ENCODE results near the gene DSTN. TPM values are rescaled to one million over a fixed set of nuclear protein-coding genes. Genes with fewer than 3 reads are reported as not detected.
A peak's percentile ranks its signal among the peaks of the same experiment; 100 is the strongest.

DSTN gene
- total and polyA plus RNA-seq, 2 donors (not counting 3 experiments of a cell fraction or from before 2014, with no cell fraction given), result 66.1 to 300 TPM

GRCh38 chr20:17570347-17571152 lies 675 bp downstream of the DSTN start:
- Histone ChIP-seq H3K36me3 (ENCODE audit: control insufficient read depth in 2 of 2, extremely low read depth in 1 of 2, insufficient read depth in 2 of 2, low read length in 2 of 2) (no peaks in the 10 kb centered on the region), H3K4me2 (ENCODE audit: insufficient read depth, low read length) (peak overlapping the region; percentile 94), H3K27ac (ENCODE audit: insufficient read depth, low read depth, low read length) (peak overlapping the region; percentile 80), H2AFZ (ENCODE audit: low read depth, low read length) (peak overlapping the region; percentile 41), H3K79me2 (ENCODE audit: control insufficient read depth, insufficient read depth, low read length) (peaks cover 54% of the 10 kb centered on the region), H3K4me1 (ENCODE audit: control insufficient read depth, extremely low read depth, insufficient read depth, low read length) (peaks cover 23% of the 10 kb centered on the region), H3K9me3 (replicated peaks; ENCODE audit: control insufficient read depth, insufficient read depth, low read length) (no peaks in the 10 kb centered on the region), H3K4me3 (replicated peaks in 1 of 3; ENCODE audit: insufficient read depth in 1 of 3, low read depth in 1 of 3, low read length in 3 of 3) (peak overlapping the region; percentile 84 to 92 (median 88)), H4K20me1 (replicated peaks; ENCODE audit: control insufficient read depth, extremely low read depth, insufficient read depth, low read length) (no peaks in the 10 kb centered on the region), H3K27me3 (ENCODE audit: control insufficient read depth in 2 of 2, insufficient read depth in 2 of 2, low read length in 2 of 2) (no peaks in the 10 kb centered on the region), H3K9ac (replicated peaks; ENCODE audit: extremely low read depth, insufficient read depth, low read length) (peak overlapping the region; percentile 87), H3K9me1 (replicated peaks; ENCODE audit: control insufficient read depth, extremely low read depth, insufficient read depth, low read length) (no peaks in the 10 kb centered on the region)
- ChIA-PET CTCF (interaction anchor here (0.9 to 3.1 kb wide), 18 partner anchors 9 to 112 kb away, joined by 3 to 42 read pairs (median 7); partner anchors contain the start of genes BFSP1 and RRBP1), POLR2A (interaction anchor here (0.7 to 2.0 kb wide), 9 partner anchors 9 to 41 kb away, joined by 3 to 22 read pairs (median 5); partner anchors contain the start of gene BFSP1)
- DNase-seq (ENCODE audit: low read depth, low spot score) (peak; percentile 69), FAIRE-seq (peak; percentile 69)
- intact Hi-C loops (cut with micrococcal nuclease) (loop anchor here (1.0 to 2.0 kb wide), 3 partner anchors 66 to 401 kb away; partner anchors contain the start of gene RRBP1), dilution Hi-C loops (cut with MboI; ENCODE audit: extremely low pct_ligation_motif_present, low sequenced_read_pairs) (no loop called here)
- no peak for TF ChIP-seq MYC (IDR thresholded peaks at IDR 0.05; ENCODE audit: low read depth, low read length)
- TF ChIP-seq, protein P1, sequence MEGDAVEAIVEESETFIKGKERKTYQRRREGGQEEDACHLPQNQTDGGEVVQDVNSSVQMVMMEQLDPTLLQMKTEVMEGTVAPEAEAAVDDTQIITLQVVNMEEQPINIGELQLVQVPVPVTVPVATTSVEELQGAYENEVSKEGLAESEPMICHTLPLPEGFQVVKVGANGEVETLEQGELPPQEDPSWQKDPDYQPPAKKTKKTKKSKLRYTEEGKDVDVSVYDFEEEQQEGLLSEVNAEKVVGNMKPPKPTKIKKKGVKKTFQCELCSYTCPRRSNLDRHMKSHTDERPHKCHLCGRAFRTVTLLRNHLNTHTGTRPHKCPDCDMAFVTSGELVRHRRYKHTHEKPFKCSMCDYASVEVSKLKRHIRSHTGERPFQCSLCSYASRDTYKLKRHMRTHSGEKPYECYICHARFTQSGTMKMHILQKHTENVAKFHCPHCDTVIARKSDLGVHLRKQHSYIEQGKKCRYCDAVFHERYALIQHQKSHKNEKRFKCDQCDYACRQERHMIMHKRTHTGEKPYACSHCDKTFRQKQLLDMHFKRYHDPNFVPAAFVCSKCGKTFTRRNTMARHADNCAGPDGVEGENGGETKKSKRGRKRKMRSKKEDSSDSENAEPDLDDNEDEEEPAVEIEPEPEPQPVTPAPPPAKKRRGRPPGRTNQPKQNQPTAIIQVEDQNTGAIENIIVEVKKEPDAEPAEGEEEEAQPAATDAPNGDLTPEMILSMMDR (IDR thresholded peaks at IDR 0.05; ENCODE audit: extremely low read depth in 1 of 2, insufficient read depth in 1 of 2, low read depth in 1 of 2, low read length in 2 of 2), result no peak
- TF ChIP-seq JUN (IDR thresholded peaks at IDR 0.05; ENCODE audit: borderline replicate concordance, insufficient read depth, insufficient read length, low read depth), result no peak
- TF ChIP-seq MAX (IDR thresholded peaks at IDR 0.05; ENCODE audit: insufficient read depth, insufficient read length), result no peak
- no peak for TF ChIP-seq EZH2 (IDR thresholded peaks at IDR 0.05; ENCODE audit: borderline replicate concordance, low read depth, low read length, severe bottlenecking)
- TF ChIP-seq POLR2AphosphoS5 (IDR thresholded peaks at IDR 0.05; ENCODE audit: insufficient read depth, low read depth, low read length), result no peak
- TF ChIP-seq GATA2 (IDR thresholded peaks at IDR 0.05; ENCODE audit: insufficient read depth, insufficient read length, low read depth, low read length), result no peak
- no peak for TF ChIP-seq FOS (IDR thresholded peaks at IDR 0.05; ENCODE audit: borderline replicate concordance, insufficient read depth, low read length)
- TF ChIP-seq POLR2A (IDR thresholded peaks at IDR 0.05; ENCODE audit: low read depth, low read length), result no peak
- no TSS peak for BruUV-seq (replicated peaks)

Data from endothelial cell of umbilical vein (primary cell).